Dermis microvascular lymphatic vessel endothelial cell (primary cell): ENCODE data around the gene PCSK4. TPM values are rescaled to one million over a fixed set of nuclear protein-coding genes. Genes with fewer than 3 reads are reported as not detected.
A peak's percentile ranks its signal among the peaks of the same experiment; 100 is the strongest.
"Not testable (repeated sequence)": the region's sequence is repeated elsewhere in the genome, so short reads cannot be mapped to it uniquely, and the experiment has no call there.

ENCODE experiments used
- DNase-seq, 2 donors: peaks; one replicate each; pipeline versions ENCODE4 v3.0.0 to v3.0.0-alpha.2; 2010; ENCODE audit warnings: low read depth in 2 of 2
- total RNA-seq: library from RNA; depleted of rRNA; stranded (reverse); fragments of >200 nt; gene quantifications from 2 replicates; pipeline ENCODE4 v1.2.1, GENCODE V29; 2014

The PCSK4 gene
- total RNA-seq, 1 donor from 2014 or later, result 0.26 TPM

GRCh38 chr19:1505012-1505411 lies 14.9 kb upstream of the PCSK4 start:
- no peak for DNase-seq

DNA sequence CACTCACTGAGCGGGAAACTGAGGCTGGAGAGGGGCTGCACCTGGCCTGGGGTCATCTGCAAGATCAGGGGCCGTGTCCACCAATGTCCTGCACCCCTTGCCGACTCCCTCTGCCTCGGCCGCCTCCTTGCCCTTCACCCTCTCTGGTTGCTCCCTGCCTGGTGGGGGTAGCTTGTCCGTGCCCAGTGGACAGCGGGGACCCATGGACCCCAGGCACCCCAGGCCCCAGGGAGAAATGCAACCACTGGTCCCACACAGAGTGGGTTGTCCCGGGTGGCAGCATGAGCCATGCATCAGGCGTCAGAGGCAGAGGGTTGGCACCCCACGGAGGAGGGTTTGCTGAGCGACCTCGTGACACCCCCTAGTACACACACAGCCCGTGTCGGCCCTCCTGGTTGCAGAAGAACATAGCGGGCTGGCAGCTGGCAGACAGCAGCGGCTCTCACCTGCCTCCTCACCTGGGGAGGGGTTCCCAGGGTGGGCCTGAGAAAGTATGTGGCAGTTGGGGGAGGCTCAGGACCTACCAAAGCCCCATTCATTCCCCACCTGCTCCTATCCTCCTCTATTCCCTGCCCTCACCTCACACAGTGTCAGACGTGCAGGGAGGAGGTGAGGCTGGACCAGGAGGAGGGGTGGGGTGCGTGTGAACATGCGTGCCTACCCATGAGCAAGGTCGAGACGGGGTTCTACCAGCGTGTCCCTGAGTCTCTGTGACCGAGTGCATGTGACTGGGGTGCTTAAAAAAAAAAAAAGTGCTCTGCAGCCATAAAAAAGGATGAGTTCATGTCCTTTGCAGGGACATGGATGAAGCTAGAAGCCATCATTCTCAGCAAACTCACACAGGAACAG lies 14.0 kb upstream of the PCSK4 start:
- no peak for DNase-seq

GRCh38 chr19:1503089-1503924 lies 13.2 kb upstream of the PCSK4 start:
- DNase-seq, result peak in 1 of 2 donors; percentile 33

DNA sequence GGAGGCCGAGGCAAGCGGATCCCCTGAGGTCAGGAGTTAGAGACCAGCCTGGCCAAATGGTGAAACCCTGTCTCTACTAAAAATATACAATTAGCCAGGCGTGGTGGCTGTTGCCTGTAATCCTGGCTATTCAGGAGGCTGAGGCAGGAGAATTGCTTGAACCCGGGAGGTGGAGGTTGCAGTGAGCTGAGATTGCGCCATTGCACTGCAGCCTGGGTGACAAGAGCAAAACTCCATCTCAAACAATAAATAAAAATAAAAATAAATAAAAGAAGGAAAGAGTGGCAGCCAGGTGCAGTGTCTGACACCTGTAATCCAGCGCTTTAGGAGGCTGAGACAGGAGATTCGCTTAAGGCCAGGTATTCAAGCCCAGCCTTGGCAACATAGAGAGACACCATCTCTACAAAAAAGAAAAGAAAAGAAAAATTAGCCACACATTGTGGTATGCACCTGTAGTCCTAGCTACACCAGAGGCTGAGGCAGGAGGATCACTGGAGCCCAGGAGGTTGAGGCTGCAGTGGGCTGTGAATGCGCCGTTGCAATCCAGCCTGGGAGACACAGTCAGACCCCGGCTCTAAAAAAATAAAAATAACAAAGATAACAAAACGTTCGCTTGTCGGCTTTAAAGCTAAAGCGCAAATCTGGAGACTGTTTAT lies 12.4 kb upstream of the PCSK4 start:
- DNase-seq, result no peak

GRCh38 chr19:1501200-1501595 lies 11.0 kb upstream of the PCSK4 start:
- DNase-seq, result no peak

- not testable (repeated sequence) for DNase-seq
Measured at GRCh38 chr19:1499231-1499630, 9.1 kb upstream of the PCSK4 start.

- DNase-seq, result no peak
Measured at GRCh38 chr19:1497578-1498235, 7.6 kb upstream of the PCSK4 start.

DNA sequence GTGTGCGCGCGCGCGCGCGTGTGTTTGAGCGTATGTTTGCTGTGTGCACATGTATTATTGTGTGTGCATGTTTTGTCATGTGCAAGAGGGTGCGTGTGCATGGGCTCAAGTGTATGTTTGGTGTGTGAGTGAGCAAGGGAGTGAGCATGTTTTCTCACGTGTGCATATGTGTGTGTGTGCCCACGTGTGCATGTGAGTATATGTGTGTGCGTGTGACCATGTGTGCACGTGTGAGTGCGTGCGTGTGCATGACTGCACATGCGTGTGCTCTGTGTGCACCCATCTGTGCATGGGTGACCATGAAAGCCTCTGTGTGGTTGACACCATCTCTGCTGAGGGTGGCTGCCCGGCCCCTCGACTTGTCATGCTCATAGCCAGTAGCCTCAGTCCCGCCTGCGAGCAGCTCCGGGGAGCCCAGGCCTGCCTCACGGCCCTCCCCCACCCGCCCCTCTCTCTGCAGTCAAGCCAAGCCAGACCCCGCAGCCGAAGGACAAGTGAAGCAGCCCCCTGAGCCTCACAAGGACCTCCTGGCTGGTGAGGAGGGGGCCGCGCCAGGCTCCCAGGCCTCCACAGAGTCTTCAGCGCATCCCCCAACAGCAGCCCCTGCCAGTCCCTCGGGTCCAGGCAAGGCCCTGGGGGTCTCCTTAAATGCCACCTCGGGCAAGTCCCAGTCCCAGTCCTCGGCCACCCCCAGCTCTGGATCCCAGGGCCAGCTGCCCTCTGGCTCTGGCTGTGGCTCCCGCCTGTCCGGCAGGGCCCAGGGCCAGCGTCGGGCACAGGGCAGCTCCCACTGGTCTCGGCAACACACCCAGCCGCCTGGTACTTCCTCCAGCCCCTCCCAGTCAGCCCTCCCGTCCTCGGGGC lies 6.8 kb upstream of the PCSK4 start:
- DNase-seq, result no peak

- DNase-seq, result no peak
Measured at GRCh38 chr19:1495799-1496713, 5.9 kb upstream of the PCSK4 start.

DNA sequence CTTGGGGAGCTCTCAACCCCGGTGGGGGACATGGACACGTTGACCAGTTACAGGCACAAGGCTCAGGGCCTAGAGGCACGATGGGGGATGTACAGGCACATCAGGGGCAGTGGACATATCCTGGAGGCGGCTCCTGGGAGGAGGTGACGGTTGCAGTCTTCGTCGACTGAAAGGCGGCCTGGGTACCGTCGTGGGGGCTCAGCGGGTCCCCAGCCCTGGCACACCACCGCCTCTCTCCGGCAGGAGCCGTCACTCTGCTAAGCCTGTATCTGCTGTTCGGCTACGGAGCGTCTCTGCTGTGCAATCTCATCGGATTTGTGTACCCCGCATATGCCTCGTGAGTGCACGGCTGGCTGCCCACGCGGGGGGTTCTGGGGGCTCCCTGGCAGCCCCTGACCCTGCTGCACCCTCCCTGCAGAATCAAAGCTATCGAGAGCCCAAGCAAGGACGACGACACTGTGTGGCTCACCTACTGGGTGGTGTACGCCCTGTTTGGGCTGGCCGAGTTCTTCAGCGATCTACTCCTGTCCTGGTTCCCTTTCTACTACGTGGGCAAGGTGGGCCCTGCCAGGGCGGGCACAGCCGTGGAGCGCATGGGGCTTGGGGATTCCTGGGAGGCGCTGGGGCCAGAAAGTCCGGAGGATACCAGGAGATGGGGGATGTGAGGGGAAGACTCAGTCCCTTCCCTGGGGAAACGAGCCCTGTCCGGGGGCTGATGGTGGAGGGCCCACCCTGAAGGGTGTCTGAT lies 5.1 kb upstream of the PCSK4 start:
- DNase-seq, result no peak

GRCh38 chr19:1494115-1494815 lies 4.1 kb upstream of the PCSK4 start:
- no peak for DNase-seq

DNA sequence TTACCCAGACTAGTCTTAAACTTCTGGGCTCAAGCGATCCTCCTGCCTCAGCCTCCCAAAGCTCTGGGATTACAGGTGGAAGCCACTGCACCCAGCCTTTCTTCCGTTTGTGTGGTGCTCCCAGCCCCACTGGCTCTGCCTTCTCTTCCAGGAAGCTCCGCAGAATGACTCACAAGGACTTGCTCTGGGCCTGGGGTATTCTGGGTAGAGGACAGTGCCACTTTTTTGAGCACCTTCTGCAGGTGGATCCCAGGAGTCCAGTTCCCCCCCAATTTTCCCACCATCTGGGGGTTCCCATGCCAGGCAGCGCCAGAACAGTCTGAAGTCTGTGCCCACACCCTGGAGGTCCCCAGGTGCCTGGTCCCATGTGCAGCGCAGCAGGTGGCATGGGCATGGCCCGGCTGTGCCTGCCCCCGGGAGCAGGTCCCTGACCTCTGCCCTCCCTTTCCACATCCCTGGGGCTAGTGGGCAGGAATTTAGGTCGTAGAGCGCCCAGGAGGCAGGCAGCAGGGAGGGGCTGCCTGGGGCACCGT lies 2.4 kb upstream of the PCSK4 start:
- DNase-seq, result peak in 1 of 2 donors; percentile 16

DNA sequence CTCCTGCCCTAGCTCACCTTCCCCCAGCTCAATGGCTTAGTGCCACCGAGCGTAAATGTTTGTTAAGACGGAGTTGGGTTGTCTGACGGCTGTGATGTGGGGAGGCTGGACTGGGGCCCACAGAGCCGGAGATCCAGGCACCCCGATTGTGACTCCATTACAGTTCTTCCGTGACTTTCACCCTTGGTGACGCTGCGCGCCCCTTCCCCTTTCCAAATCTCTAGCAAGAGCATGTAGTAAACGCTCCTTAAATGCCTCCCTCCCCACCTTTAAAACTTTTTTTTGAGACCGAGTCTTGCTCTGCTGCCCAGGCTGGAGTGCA lies 1.7 kb upstream of the PCSK4 start:
- DNase-seq, result no peak

DNA sequence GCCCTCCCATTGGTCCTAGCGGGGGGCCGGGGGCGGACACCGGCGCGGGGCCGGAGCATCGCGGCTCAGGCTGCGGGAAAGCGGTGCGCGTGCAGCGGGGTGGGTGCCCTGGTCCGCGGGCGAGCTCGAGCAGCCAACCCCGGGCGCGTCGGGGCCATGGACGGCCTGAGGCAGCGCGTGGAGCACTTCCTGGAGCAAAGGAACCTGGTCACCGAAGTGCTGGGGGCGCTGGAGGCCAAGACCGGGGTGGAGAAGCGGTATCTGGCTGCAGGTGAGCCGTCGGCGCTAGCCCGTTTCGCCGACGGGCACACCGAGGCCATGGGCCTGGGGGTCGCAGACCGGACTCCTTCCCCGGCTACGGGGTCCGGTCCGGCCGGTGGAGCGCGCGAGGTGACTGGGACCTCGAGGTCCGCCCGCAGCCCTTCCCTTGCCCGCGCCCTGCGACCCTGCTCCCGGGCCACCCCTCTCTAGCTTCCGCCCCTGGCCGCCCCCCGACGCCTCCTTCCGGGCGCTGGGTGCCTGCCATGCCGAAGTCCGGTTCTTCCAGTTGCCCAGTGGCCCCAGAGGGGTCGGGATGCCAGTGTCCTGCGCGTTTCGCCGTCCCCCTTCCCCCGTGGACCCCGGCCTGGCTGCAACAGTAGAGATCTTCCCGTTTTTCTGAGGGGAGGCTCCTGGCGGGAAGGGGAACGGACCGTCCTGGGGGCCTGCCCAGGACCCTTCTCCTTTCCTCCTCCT lies 1.1 kb upstream of the PCSK4 start, which contains the start of gene REEP6:
REEP6 (plus strand) TSS at position 68 of the 735 bp plus-strand sequence; CDS start at position 157, 89 bp downstream.
- no peak for DNase-seq

- DNase-seq, result no peak
Measured at GRCh38 chr19:1489463-1490310, 463 bp downstream of the PCSK4 start.

GRCh38 chr19:1488282-1488601 lies 1.9 kb downstream of the PCSK4 start:
- DNase-seq, result no peak
